Measurements from ENCODE around the gene DENND1C.

The DENND1C gene

GRCh38 chr19:6503407-6504201, 22.0 kb upstream of the DENND1C start:
- in situ Hi-C loops (cut with HindIII; ENCODE audit: low sequenced_read_pairs), result no loop called here

GRCh38 chr19:6501740-6502648, 20.4 kb upstream of the DENND1C start, which contains the start of gene TUBB4A:
Gene TUBB4A, minus strand, starts transcription at chr19:6502309. Its CDS starts 97 bp downstream, at chr19:6502212.
- no peak for DNase-seq (ENCODE audit: low read depth)
- no peak for TF ChIP-seq CTCF (IDR thresholded peaks at IDR 0.05; ENCODE audit: low read depth, low read length, missing control alignments)
- in situ Hi-C loops (cut with HindIII; ENCODE audit: low sequenced_read_pairs), result no loop called here
- H3K4me3 ChIP-seq (ENCODE audit: low read depth, low read length), result peak within 1 kb of the TSS; percentile 7

More at GRCh38 chr19:6503407-6504201, 22.0 kb upstream of the DENND1C start:
- no peak overlapping the region for H3K4me3 ChIP-seq (ENCODE audit: low read depth, low read length)
- TF ChIP-seq CTCF (IDR thresholded peaks at IDR 0.05; ENCODE audit: low read depth, low read length, missing control alignments), result no peak
- DNase-seq (ENCODE audit: low read depth), result no peak

GRCh38 chr19:6500837-6501739, 19.5 kb upstream of the DENND1C start:
- no peak for TF ChIP-seq CTCF (IDR thresholded peaks at IDR 0.05; ENCODE audit: low read depth, low read length, missing control alignments)
- in situ Hi-C loops (cut with HindIII; ENCODE audit: low sequenced_read_pairs), result no loop called here
- no peak overlapping the region for H3K4me3 ChIP-seq (ENCODE audit: low read depth, low read length)
- DNase-seq (ENCODE audit: low read depth), result no peak

GRCh38 chr19:6499052-6499790, 17.6 kb upstream of the DENND1C start:
- TF ChIP-seq CTCF (IDR thresholded peaks at IDR 0.05; ENCODE audit: low read depth, low read length, missing control alignments), result no peak
- in situ Hi-C loops (cut with HindIII; ENCODE audit: low sequenced_read_pairs), result no loop called here
- DNase-seq (ENCODE audit: low read depth), result no peak
- H3K4me3 ChIP-seq (ENCODE audit: low read depth, low read length), result no peak overlapping the region

GRCh38 chr19:6498294-6499036, 16.9 kb upstream of the DENND1C start:
- no peak for DNase-seq (ENCODE audit: low read depth)
- no peak overlapping the region for H3K4me3 ChIP-seq (ENCODE audit: low read depth, low read length)
- TF ChIP-seq CTCF (IDR thresholded peaks at IDR 0.05; ENCODE audit: low read depth, low read length, missing control alignments), result no peak
- in situ Hi-C loops (cut with HindIII; ENCODE audit: low sequenced_read_pairs), result no loop called here

All from astrocyte of the cerebellum (primary cell).